ENCODE results near the gene ZFAND6.
"Not testable (repeated sequence)": the region's sequence is repeated elsewhere in the genome, so short reads cannot be mapped to it uniquely, and the experiment has no call there.

ZFAND6 gene

GRCh38 chr15:80099662-80100061 lies 40.2 kb downstream of the ZFAND6 start:
- DNase-seq: not testable (repeated sequence)

- no peak for DNase-seq
Measured at GRCh38 chr15:80100247-80100646, 40.8 kb downstream of the ZFAND6 start.

- DNase-seq: no peak
Measured at GRCh38 chr15:80105193-80105592, 45.7 kb downstream of the ZFAND6 start.

- DNase-seq: no peak
Measured at GRCh38 chr15:80105595-80105994, 46.1 kb downstream of the ZFAND6 start.

GRCh38 chr15:80106051-80106450 lies 46.6 kb downstream of the ZFAND6 start:
- no peak for DNase-seq

GRCh38 chr15:80107204-80107603 lies 47.7 kb downstream of the ZFAND6 start:
- DNase-seq: no peak

- DNase-seq: no peak
Measured at GRCh38 chr15:80107774-80108173, 48.3 kb downstream of the ZFAND6 start.

- no peak for DNase-seq
Measured at GRCh38 chr15:80109388-80109787, 49.9 kb downstream of the ZFAND6 start.

GRCh38 chr15:80110920-80111319 lies 51.4 kb downstream of the ZFAND6 start:
- no peak for DNase-seq

- DNase-seq: no peak
Measured at GRCh38 chr15:80114114-80114513, 54.6 kb downstream of the ZFAND6 start.

GRCh38 chr15:80115021-80115420 lies 55.5 kb downstream of the ZFAND6 start:
- DNase-seq: no peak

GRCh38 chr15:80118956-80119355 lies 59.5 kb downstream of the ZFAND6 start:
- no peak for DNase-seq

GRCh38 chr15:80120636-80121035 lies 61.2 kb downstream of the ZFAND6 start:
- no peak for DNase-seq

GRCh38 chr15:80121546-80121945 lies 62.1 kb downstream of the ZFAND6 start:
- no peak for DNase-seq

- DNase-seq: no peak
Measured at GRCh38 chr15:80123034-80123433, 63.6 kb downstream of the ZFAND6 start.

GRCh38 chr15:80127253-80127652 lies 67.8 kb downstream of the ZFAND6 start:
- DNase-seq: not testable (repeated sequence)

- no peak for DNase-seq
Measured at GRCh38 chr15:80127911-80128310, 68.4 kb downstream of the ZFAND6 start.

GRCh38 chr15:80132382-80132781 lies 72.9 kb downstream of the ZFAND6 start:
- DNase-seq: no peak

- DNase-seq: no peak
Measured at GRCh38 chr15:80136854-80137253, 77.4 kb downstream of the ZFAND6 start.

GRCh38 chr15:80138961-80139360 lies 79.5 kb downstream of the ZFAND6 start:
- no peak for DNase-seq

GRCh38 chr15:80140909-80141308 lies 81.4 kb downstream of the ZFAND6 start:
- DNase-seq: no peak

- DNase-seq: no peak
Measured at GRCh38 chr15:80141916-80142598, 82.6 kb downstream of the ZFAND6 start.

GRCh38 chr15:80142646-80143045 lies 83.2 kb downstream of the ZFAND6 start:
- DNase-seq: no peak

GRCh38 chr15:80151148-80151547 lies 91.7 kb downstream of the ZFAND6 start:
- DNase-seq: no peak

GRCh38 chr15:80151576-80151975 lies 92.1 kb downstream of the ZFAND6 start:
- DNase-seq: no peak
